ENCODE results near the gene TRIM44.
"Not testable (repeated sequence)": the region's sequence is repeated elsewhere in the genome, so short reads cannot be mapped to it uniquely, and the experiment has no call there.

Gene TRIM44

DNA sequence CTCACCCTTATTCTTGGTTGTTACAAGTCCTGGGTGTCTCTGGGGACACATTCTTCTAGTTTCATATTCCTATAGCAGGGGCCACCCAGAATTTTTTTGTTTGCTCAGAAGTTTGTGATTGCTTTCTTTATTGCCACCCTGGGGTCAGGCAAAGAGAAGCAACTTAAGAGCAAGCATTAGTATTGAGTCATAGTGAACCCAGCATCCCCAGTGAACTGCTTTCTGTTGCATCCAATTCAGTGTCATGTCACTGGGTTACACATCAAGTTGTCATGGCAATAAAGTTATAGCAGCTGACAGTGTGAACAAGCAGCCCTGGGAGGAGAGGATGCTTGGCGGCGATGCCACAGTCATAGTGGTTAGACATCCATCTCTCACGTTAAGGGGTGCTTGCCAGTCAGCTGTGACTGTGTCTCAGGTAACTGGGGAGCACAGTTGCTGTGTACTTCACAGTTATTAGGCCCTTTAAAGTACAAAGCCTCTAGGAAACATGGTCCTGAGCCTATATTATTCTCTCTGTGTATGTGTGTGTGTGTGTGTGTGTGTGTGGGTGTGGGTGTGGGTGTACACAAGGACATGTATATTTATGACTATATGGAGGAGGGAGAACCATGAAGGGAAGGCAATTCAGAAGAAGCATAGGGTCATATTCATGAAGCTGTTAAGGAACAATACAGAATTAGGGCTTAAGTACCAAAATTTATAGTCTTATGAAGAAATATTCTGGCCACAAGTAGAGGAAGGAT, 52.5 kb downstream of the TRIM44 start:
- DNase-seq (ENCODE audit: low spot score): no peak

DNA sequence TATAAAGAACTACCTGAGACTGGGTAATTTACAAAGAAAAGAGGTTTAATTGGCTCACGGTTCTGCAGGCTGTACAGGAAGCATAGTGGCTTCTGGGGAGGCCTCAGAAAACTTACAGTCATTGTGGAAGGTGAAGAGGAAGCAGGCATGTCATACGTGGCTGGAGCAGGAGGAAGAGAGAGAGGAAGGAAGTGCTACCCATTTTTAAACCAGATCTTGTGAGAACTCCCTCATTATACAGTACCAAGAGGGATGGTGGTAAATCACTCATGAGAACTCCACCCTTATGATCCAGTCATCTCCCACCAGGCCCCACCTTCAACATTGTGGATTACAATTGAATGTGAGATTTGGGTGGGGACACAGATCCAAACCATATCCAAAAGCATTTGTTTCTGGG, 53.1 kb downstream of the TRIM44 start:
- DNase-seq (ENCODE audit: low spot score); FAIRE-seq: not testable (repeated sequence)

More for the DNA sequence above, 52.5 kb downstream of the TRIM44 start:
- no peak for FAIRE-seq

- no peak for FAIRE-seq
These were observed 54.5 kb downstream of the TRIM44 start for GRCh38 chr11:35717043-35717442.

DNA sequence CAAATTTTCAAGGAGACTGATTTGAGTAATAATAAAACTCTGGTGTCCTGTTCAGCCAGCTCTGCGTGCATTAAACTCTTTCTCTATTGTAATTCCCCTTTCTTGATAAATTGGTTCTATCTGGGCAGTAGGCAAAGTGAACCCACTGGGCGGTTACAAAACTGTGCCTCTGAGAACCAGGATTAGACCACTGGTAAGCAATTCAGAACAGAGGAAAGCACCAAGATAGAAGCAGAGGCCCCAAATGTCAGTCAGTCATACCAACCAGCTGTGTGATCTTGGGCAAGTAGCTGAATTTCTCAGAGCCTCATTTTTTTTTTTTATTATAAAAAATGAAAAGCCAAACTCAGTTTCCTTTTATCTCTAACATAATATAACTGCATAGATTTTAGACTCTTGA, 54.9 kb downstream of the TRIM44 start:
- DNase-seq (ENCODE audit: low spot score) (no peak), FAIRE-seq (no peak)

More at GRCh38 chr11:35717043-35717442, 54.5 kb downstream of the TRIM44 start:
- DNase-seq (ENCODE audit: low spot score): no peak

GRCh38 chr11:35721651-35722282, 59.2 kb downstream of the TRIM44 start:
- FAIRE-seq: no peak
- DNase-seq (ENCODE audit: low spot score): no peak

- DNase-seq (ENCODE audit: low spot score) (no peak), FAIRE-seq (no peak)
These were observed 60.1 kb downstream of the TRIM44 start for GRCh38 chr11:35722641-35723040.

GRCh38 chr11:35723493-35723892, 60.9 kb downstream of the TRIM44 start:
- FAIRE-seq (no peak), DNase-seq (ENCODE audit: low spot score) (no peak)

DNA sequence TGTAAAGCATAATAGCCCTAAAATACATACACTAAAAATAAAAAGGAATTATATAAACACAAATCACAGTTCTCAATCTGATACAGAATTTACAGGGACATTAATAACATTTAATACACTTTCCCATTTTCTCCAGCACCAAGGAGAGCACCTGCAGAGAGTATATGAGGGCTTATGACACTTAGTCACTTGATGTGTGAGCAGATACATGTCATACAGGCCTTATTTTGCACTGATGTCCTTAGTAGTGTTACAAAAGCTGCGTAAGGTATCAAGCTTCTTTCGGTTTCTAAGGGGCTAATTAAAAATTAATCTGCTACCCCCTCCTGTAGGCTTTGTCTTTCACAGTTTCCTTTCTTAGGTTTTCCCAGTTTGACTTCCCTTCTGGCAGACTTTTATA, 61.3 kb downstream of the TRIM44 start:
- FAIRE-seq (no peak), DNase-seq (ENCODE audit: low spot score) (no peak)

DNA sequence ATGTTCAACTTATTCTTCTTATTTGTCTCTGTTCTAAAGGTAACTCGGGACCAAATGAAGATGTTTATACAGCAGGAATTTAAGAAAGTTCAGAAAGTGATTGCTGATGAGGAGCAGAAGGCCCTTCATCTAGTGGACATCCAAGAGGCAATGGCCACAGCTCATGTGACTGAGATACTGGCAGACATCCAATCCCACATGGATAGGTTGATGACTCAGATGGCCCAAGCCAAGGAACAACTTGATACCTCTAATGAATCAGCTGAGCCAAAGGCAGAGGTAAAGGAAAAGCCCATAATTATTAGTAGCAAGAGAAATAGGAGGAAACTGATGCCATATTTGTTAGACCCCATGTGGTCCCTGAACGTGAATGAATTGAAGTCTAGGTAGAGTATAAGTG, 63.3 kb downstream of the TRIM44 start:
- FAIRE-seq: no peak

DNA sequence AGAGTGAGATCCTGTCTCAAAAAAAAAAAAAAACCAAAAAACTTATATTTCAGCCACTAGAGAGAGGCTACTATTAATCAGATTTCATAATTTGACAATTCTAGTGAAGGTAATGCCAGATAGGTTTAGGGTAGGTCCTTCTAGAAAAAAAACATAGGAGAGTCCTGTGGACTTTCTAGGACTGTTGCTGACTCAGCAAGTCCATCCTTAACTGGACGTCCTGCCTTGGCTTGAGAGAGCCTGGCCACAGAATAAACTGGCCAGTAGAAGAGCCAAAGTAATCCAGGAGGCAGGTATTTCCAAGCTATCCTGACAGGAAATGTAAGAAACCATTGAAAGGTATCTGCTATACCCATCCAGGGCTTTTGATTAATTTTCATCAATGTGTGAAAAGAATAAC, 64.6 kb downstream of the TRIM44 start:
- FAIRE-seq (no peak), DNase-seq (ENCODE audit: low spot score) (no peak)

More for the DNA sequence above, 63.3 kb downstream of the TRIM44 start:
- DNase-seq (ENCODE audit: low spot score): peak; percentile 41

DNA sequence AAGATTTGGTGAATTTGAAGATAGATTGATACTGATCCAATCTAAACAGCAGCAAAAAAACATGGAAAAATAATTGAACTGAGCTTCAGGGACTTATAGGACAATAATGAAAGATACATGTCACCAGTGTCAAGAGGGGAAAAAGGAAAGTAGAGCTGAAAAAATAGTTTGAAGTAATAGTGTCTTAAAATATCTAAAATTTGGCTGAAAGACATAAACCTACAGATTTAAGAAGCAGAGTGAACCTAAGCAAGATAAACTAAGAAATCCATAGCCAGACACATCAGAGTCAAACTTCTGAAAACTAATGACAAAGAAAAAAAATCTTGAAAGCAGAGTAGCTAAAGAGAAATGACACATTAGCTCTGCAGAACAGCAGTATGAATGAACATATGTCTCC, 67.7 kb downstream of the TRIM44 start:
- FAIRE-seq (no peak), DNase-seq (ENCODE audit: low spot score) (no peak)

GRCh38 chr11:35734669-35735410, 72.3 kb downstream of the TRIM44 start:
- no peak for FAIRE-seq
- DNase-seq (ENCODE audit: low spot score): no peak

DNA sequence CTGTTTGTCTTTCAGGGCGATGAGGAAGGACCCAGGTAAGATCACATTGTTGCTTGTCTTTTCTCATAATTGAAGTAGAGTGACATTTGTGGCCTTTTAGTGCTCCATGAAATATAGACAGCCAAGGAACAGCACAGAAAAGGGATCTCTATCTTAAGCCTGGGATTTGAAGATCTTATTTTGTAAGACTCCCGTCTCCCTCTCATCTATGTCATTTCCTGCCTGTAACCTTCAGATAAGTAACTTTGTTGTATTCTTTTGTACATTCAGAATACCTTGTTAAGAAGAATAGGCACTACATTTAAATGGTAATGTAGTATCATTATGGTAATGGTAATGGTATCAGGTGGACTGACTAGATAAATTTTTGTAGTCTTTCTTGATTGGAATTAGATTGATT, 72.8 kb downstream of the TRIM44 start:
- DNase-seq (ENCODE audit: low spot score) (no peak), FAIRE-seq (no peak)

DNA sequence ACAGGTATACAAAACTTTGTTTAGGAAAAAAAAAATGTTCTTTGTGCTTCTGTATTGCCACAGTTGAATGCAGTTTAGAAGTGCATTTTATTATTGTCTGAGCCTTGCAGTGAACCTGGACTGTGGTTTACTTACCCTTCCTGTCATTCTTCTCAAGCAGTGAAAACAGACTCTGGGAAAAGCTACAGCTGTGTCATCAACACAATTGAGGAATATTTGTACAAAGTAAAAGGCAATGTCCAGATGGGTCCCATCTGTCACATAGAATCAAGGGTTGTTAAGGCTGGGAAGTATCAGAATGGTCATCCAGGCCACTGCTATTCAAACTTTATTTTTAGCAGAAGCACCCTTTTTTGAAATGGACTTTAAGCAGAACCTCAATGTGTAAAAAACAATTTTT, 73.3 kb downstream of the TRIM44 start:
- no peak for FAIRE-seq
- no peak for DNase-seq (ENCODE audit: low spot score)

DNA sequence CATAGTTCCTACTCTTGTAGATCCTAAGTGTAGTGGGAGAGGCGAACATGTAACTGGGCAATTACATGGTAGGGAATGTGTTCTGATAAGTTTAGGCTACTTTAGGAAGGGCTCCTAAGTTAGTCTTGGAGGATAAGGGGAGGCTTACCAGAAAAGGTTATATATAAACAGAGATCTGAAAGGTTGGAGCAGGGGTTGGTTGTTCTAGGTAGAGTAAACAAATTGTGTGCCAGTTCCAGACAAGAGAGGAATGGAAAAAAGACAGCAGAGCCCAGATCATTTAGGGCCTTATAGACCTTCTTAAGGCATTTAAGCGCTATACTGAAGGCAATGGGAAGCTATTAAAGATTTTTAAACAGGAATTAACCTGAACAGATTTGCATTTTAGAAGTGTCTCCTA, 74.4 kb downstream of the TRIM44 start:
- DNase-seq (ENCODE audit: low spot score) (no peak), FAIRE-seq (no peak)

DNA sequence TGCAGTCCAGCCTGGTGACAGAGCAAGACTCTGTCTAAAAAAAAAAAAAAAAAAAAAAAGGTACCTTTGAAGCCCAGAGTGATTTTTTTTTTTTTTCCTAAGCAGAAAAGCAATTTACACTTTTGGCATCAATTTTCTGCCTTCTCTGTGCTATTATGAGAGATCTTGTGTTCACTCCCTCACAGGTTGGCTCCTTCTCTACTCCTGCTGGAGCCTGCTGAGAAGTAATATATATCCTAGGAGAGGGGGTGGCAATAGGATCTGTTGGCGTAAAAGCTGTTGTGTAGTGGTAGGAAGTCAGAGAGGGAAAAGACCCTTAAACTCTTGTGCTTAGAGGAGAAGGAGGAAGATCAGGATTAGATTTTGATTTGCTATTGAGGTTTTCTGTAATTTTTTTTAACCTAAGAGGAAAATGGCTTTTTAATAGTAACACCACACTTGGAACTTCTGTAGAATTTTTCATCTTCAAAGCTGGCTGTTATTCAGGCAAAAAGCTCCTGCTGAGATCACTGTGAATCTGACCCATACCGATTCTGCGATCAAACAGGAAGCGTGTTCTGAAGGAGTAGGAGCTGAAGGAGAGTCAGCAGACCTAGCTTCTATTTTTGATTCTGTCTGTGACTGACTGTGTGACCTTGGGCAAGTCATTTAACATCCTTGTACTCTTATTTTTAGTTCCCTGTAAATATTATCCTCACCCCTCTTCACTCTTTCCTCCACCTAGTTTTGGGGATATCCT, 77.7 kb downstream of the TRIM44 start:
- DNase-seq (ENCODE audit: low spot score): no peak

DNA sequence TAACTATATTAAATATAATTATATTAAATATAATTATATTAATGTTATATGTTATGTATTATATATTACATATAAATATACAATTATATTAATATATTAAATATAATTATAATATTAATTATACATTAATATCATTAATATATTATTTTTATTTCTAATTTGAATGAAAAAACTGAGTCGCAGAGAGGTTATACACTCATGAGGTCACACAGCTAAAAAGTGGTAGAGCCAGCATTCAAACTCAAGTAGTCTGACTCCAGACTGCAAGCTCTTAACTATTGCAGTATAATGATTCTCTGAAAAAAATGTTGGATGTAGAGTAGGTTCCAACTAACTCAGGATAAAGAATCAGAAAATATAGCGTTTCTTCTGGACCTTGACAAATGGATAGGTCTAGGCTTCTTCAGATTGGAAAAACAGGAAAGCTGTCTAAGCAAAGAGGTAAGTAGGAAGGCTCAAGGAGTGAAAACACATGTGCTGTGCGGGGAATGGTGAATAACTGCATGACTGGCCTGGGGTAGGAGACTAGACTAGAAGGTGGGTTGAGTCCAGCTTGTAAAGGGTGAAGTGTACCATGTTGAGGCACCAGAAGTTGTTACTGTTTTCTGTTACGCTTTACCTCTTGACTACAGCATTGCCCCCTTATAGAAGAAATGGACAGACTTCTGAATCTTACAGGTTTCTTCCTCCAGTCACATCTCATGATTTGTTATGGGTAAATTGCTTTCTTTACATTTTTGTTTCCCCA, 80.3 kb downstream of the TRIM44 start:
- no peak for FAIRE-seq
- DNase-seq (ENCODE audit: low spot score): no peak

More for the DNA sequence above, 77.7 kb downstream of the TRIM44 start:
- no peak for FAIRE-seq

DNA sequence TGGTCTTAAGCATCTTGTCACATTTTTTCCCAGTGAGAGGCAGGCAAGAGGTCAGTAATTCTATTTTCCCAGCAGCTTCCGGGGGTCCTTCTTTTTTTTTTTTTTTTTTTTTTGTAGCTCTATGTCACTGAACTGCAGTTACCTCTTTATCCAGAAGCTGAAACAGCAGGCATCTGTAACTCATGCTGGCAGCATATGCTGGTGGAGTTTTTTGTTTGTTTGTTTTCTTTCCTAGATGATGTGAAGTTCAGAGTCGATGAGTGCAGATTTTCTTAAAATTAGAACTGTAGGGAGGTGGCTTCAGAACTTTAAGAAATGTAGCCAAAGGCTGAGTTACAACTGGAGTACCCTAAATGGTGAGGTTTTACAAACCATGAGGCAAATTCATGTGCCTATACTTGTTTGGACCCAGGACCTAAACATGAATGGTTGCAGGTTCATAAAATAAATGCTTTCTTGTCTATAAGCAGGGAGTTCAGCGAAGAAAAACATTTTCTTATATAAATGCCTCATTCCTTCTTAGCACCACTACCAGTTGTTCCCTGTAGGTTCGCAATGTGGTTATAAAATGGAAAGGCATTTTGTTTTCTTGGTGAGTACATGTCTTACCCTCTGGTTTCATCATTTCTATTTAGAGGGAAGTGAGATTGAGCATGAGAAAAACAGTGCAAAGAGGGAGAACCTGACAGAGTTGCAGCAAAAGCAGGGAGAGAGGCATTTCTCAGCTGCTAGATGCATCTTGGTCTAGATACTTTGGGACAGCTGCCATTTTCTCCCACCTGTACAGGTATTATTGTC, 84.0 kb downstream of the TRIM44 start:
- no peak for FAIRE-seq

DNA sequence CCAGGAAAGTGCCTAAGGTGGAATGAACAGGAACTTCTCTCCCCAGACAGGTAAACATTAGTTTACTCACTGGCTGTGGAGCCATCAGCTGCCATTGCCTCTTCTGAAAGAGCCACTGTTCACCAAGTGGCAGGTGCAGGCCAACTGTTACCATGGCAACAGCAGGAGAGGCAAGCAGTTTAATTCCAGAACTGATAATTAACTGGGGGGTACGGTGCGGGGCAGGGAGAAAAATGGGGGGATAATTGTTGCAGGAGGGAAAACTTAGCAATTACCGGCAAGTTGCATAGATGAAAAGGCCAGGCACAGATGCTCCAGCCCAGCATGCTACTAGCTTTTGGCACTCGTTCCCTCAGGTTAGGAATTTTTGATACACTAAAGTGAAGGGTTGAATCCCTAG, 85.1 kb downstream of the TRIM44 start:
- DNase-seq (ENCODE audit: low spot score) (no peak), FAIRE-seq (no peak)

More for the DNA sequence above, 84.0 kb downstream of the TRIM44 start:
- DNase-seq (ENCODE audit: low spot score): no peak

GRCh38 chr11:35748644-35749043, 86.1 kb downstream of the TRIM44 start:
- FAIRE-seq (no peak), DNase-seq (ENCODE audit: low spot score) (no peak)
